GM12878 (cell line): ENCODE results near the gene CCDC80. TPM values are rescaled to one million over a fixed set of nuclear protein-coding genes. Genes with fewer than 3 reads are reported as not detected.
A peak's percentile ranks its signal among the peaks of the same experiment; 100 is the strongest.

Experiments
- ATAC-seq: fragments of 200-7000 bp; cut with Tn5 transposase; 3 replicates; pipeline ENCODE4 v1.9.1; 2020; ENCODE audit warnings: mild to moderate bottlenecking, moderate library complexity
- BruUV-seq: library from RNA; stranded (reverse); fragments of 400-500 nt; replicated peaks from 2 replicates; lab custom pipeline; 2021; lab: Mats Ljungman, UMichigan
- CTCF ChIA-PET: fragments of 300-600 bp; sonication (Branson Sonifier 250); formaldehyde crosslinking; extraction: SDS; loops from one replicate; lab custom pipeline; 2021; ENCODE audit warnings: inconsistent platforms; lab: Yijun Ruan, JAX
- POLR2A ChIA-PET: fragments of 350-600 bp; formaldehyde crosslinking; extraction: SDS; loops from one replicate; lab custom pipeline; 2021; ENCODE audit warnings: inconsistent platforms; lab: Charles Lee
- RAD21 ChIA-PET: fragments of 300-600 bp; sonication (Branson Sonifier 250); formaldehyde crosslinking; loops from one replicate; lab custom pipeline; 2023; ENCODE audit warnings: antibody characterized with exemption; ENCODE audit not compliant: unreplicated experiment; lab: Charles Lee
- SMC1A ChIA-PET: fragments of 300-600 bp; sonication (Branson Sonifier 250); formaldehyde crosslinking; loops from one replicate; lab custom pipeline; 2023; ENCODE audit not compliant: unreplicated experiment, uncharacterized antibody; lab: Charles Lee
- DNase-seq: peaks from one replicate; pipeline ENCODE4 v3.0.0-alpha.2; 2011; ENCODE audit warnings: low read depth, low spot score
- FAIRE-seq: peaks from 3 replicates; lab custom pipeline; 2011; peaks lifted over from hg19 to GRCh38; lab: Jason Lieb, UNC
- H2AFZ ChIP-seq: 2 replicates; pipeline ENCODE4 v1.6.0; 2011; ENCODE audit warnings: low read depth, low read length, control low read depth; ENCODE audit not compliant: control insufficient read depth
- H3K27ac ChIP-seq: 2 replicates; pipeline ENCODE4 v1.5.1; 2011; ENCODE audit warnings: control low read depth; ENCODE audit not compliant: control insufficient read depth, insufficient read depth
- H3K27me3 ChIP-seq, 2 experiments: replicated peaks in 1 of 2; 2 replicates each; pipeline versions ENCODE4 v1.6.0 to v1.6.1; 2011; ENCODE audit warnings: low read length in 1 of 2; ENCODE audit not compliant: control insufficient read depth in 2 of 2, insufficient read depth in 2 of 2
- H3K36me3 ChIP-seq, 2 experiments: 2 replicates each; pipeline ENCODE4 v1.5.1; 2011; ENCODE audit warnings: low read length in 1 of 2; ENCODE audit not compliant: control insufficient read depth in 2 of 2, insufficient read depth in 2 of 2
- H3K4me1 ChIP-seq: 2 replicates; pipeline ENCODE4 v1.6.1; 2011; ENCODE audit warnings: mild to moderate bottlenecking, low read length, moderate library complexity, mixed read lengths; ENCODE audit not compliant: control insufficient read depth, insufficient read depth
- H3K4me2 ChIP-seq: 2 replicates; pipeline ENCODE4 v1.6.0; 2011; ENCODE audit warnings: control low read depth; ENCODE audit not compliant: control insufficient read depth, insufficient read depth
- H3K4me3 ChIP-seq: fragments of 200-600 bp; sonication (generic); 2 replicates; pipeline ENCODE4 v1.5.1; 2016
- H3K79me2 ChIP-seq: 2 replicates; pipeline ENCODE4 v1.6.0; 2011; ENCODE audit warnings: low read length; ENCODE audit not compliant: control insufficient read depth, insufficient read depth
- H3K9ac ChIP-seq: 2 replicates; pipeline ENCODE4 v1.8.0; 2011; ENCODE audit warnings: low read length, control low read depth, mixed read lengths; ENCODE audit not compliant: control insufficient read depth, insufficient read depth
- H3K9me3 ChIP-seq: replicated peaks from 3 replicates; pipeline ENCODE4 v1.5.1; 2011; ENCODE audit warnings: mild to moderate bottlenecking, low read length; ENCODE audit not compliant: control insufficient read depth, insufficient read depth
- H4K20me1 ChIP-seq: 2 replicates; pipeline ENCODE4 v1.6.0; 2011; ENCODE audit not compliant: control insufficient read depth, insufficient read depth
- CEBPB ChIP-seq, 2 experiments: fragments of 150-350 bp in 1 of 2; IDR thresholded peaks; 2 replicates each; pipeline ENCODE4 v1.6.1; 2012 to 2014; ENCODE audit warnings: low read depth in 2 of 2, low read length in 2 of 2, borderline replicate concordance in 1 of 2, inconsistent platforms in 1 of 2
- E2F8 ChIP-seq: fragments of 450-650 bp; IDR thresholded peaks from 2 replicates; pipeline ENCODE4 v1.6.1; 2018; ENCODE audit warnings: mild to moderate bottlenecking, low read depth, moderate library complexity; ENCODE audit not compliant: partially characterized antibody
- EED ChIP-seq: sonication (generic); IDR thresholded peaks from 2 replicates; pipeline ENCODE4 v1.6.1; 2016; ENCODE audit warnings: antibody characterized with exemption, low read depth
- IKZF1 ChIP-seq: fragments of 450-650 bp; conservative IDR thresholded peaks from 2 replicates; pipeline ENCODE4 v1.6.1; 2017; ENCODE audit warnings: antibody characterized with exemption, mild to moderate bottlenecking
- IKZF2 ChIP-seq, 2 experiments: fragments of 450-650 bp; IDR thresholded peaks; 2 replicates each; pipeline ENCODE4 v1.6.1; 2017; ENCODE audit warnings: mild to moderate bottlenecking in 2 of 2, moderate library complexity in 2 of 2
- IRF4 ChIP-seq: IDR thresholded peaks from 2 replicates; pipeline ENCODE4 v1.6.1; 2011; ENCODE audit warnings: low read depth, low read length
- NFIC ChIP-seq: IDR thresholded peaks from 2 replicates; pipeline ENCODE4 v1.6.1; 2012; ENCODE audit warnings: low read depth, mild to moderate bottlenecking, inconsistent platforms, low read length, moderate library complexity
- TAF1 ChIP-seq: IDR thresholded peaks from 2 replicates; pipeline ENCODE4 v1.6.1; 2011; ENCODE audit warnings: mild to moderate bottlenecking, low read depth, low read length, borderline replicate concordance
- TCF3 ChIP-seq: IDR thresholded peaks from 2 replicates; pipeline ENCODE4 v1.6.1; 2012; ENCODE audit warnings: low read depth, mild to moderate bottlenecking, low read length, borderline replicate concordance; ENCODE audit not compliant: insufficient read depth
- WGBS: methylation state at CpG from one replicate; pipeline ENCODE4 v1.1.6; 2016; ENCODE audit warnings: low lambda C conversion rate; ENCODE audit not compliant: insufficient replicate concordance, insufficient coverage; ENCODE audit errors: missing lambda C conversion rate; 5-methylcytosine and 5-hydroxymethylcytosine counted together
- in situ Hi-C: fragments of 300-500 bp; cut with MboI; formaldehyde crosslinking; loops from 9 replicates; pipeline ENCODE4 v1.14.3; 2018; ENCODE audit warnings: mixed read lengths
- intact Hi-C: fragments of 100-400 bp; cut with micrococcal nuclease; formaldehyde crosslinking; loops from one replicate; pipeline ENCODE4 v1.14.2; 2022; ENCODE audit not compliant: unreplicated experiment
- polyA plus RNA-seq, 11 experiments: library from polyadenylated mRNA; depleted of rRNA in 4 of 11; unstranded in 6 of 11; stranded (reverse) in 5 of 11; fragments of >200 nt; fragmentation: Nextera tagmentation in 4 of 11; fragmentation: Illumina TruSeq in 1 of 11; extraction: Ambion mirVana in 4 of 11; extraction: Trizol in 1 of 11; gene quantifications; 1 replicate in 1 of 11; 2 replicates in 10 of 11; pipeline versions ENCODE4 v1.2.1 to v1.2.3, GENCODE V29; 2011 to 2016; ENCODE audit warnings: inconsistent platforms in 2 of 11, missing spikeins in 2 of 11, low read depth in 1 of 11
- total RNA-seq, 4 experiments: library from RNA; depleted of rRNA in 3 of 4; stranded (reverse); fragments of >200 nt in 3 of 4; fragmentation: Illumina TruSeq in 1 of 4; extraction: Trizol in 1 of 4; gene quantifications; 2 replicates each; pipeline versions ENCODE4 v1.2.1 to v1.2.3, GENCODE V29; 2013 to 2021

Gene CCDC80
- total and polyA plus RNA-seq, 10 of the 15 experiments (the other 5 are each of a cell fraction or from before 2014, with no cell fraction given), result 0.01 to 0.59 (median 0.21) TPM; not detected in 5

- ChIA-PET CTCF (interaction anchor here (0.8 to 3.0 kb wide), 7 partner anchors 8 to 344 kb away, joined by 3 to 18 read pairs (median 4); partner anchors contain the start of gene SLC9C1), RAD21 (interaction anchor here (1.1 kb wide), 1 partner anchor 53 kb away, joined by 5 read pairs; no protein-coding TSS in a partner anchor)
- intact Hi-C loops, result no loop called here
- Histone ChIP-seq H3K27me3 (no peaks in the 10 kb centered on the region), H2AFZ (no peak overlapping the region), H3K9ac (no peak overlapping the region), H3K4me2 (no peak overlapping the region), H3K4me3 (no peak overlapping the region)
- no peak for DNase-seq
- no peak for TF ChIP-seq E2F8
- peak; percentile 31; the same call in 1 of the 2 replicates for TF ChIP-seq IKZF1
- TF ChIP-seq TAF1, result no peak
- 0 out of 2 replicates have a peak, but pooled peaks have one; percentile 8 for TF ChIP-seq IRF4
- no peak for TF ChIP-seq TCF3
- no peak for TF ChIP-seq CEBPB (IDR thresholded peaks at IDR 0.05; ENCODE audit: borderline replicate concordance in 1 of 2, low read depth in 2 of 2, low read length in 2 of 2)
- TF ChIP-seq EED, result peak; percentile 39; the same call in 1 of the 2 replicates
- TF ChIP-seq NFIC, result 0 out of 2 replicates have a peak, but pooled peaks have one; percentile 24
- TF ChIP-seq IKZF2 (IDR thresholded peaks at IDR 0.05), result 0 out of 4 replicates have a peak, but pooled peaks of 1 of the 2 experiments have one; percentile 24
- TF ChIP-seq, all 136 proteins: peak for 5
- no peak overlapping the region for H3K27ac ChIP-seq
- in situ Hi-C loops, result no loop called here
- H3K36me3 ChIP-seq, result no peaks in the 10 kb centered on the region
- WGBS, result 33% methylated on average over 1 of the region's 1 CpG
- H4K20me1 ChIP-seq, result no peaks in the 10 kb centered on the region
- no TSS peak for BruUV-seq
- H3K79me2 ChIP-seq, result no peaks in the 10 kb centered on the region
- ChIA-PET SMC1A (interaction anchor here (0.6 to 2.9 kb wide), 11 partner anchors 8 to 344 kb away, joined by 3 to 10 read pairs (median 4); partner anchors contain the start of gene SLC9C1), POLR2A (no interaction called here)
- no peak for FAIRE-seq
- peak; percentile 29; the same call in 2 of the 3 replicates for ATAC-seq
- H3K4me1 ChIP-seq, result peaks cover 7% of the 10 kb centered on the region
- H3K9me3 ChIP-seq, result no peaks in the 10 kb centered on the region
These were observed 5.3 kb downstream of the CCDC80 start for GRCh38 chr3:112635674-112636073.
